ENCODE data around the gene VEGFB.
A peak's percentile ranks its signal among the peaks of the same experiment; 100 is the strongest.

The VEGFB gene, protein sequence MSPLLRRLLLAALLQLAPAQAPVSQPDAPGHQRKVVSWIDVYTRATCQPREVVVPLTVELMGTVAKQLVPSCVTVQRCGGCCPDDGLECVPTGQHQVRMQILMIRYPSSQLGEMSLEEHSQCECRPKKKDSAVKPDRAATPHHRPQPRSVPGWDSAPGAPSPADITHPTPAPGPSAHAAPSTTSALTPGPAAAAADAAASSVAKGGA

DNA sequence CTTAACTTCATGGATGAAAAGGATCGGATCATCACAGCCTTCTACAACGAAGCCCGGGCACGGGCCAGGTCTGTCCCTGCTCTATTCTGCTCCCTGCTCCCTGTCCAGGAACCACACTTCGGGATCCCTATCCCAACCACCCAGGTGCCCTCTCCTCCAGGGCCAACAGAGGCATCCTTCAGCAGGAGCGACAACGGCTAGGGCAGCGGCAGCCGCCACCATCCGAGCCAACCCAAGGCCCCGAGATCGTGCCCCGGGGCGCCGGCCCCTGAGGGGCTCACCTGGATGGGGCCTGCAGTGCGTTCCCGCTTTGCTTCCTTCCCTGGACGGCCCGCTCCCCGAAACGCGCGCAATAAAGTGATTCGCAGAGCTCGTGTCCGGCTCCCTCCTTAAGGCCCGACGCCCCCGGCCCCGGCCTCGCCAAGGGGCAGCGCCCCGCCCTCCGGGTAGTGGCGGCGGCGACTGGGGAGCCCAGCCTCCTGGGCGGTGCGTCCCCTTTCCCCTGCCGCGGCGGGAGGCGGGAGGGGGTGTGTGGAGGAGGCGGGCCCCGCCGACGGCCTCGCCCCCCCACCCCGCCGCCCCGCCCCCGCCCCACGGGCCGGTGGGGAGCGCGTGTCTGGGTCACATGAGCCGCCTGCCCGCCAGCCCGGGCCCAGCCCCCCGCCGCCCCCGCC lies at the start of gene VEGFB:
VEGFB (plus strand) TSS at position 672 of the 674 bp plus-strand sequence. CDS start 250 bp downstream, outside the sequence.
- DNase-seq: no peak

DNA sequence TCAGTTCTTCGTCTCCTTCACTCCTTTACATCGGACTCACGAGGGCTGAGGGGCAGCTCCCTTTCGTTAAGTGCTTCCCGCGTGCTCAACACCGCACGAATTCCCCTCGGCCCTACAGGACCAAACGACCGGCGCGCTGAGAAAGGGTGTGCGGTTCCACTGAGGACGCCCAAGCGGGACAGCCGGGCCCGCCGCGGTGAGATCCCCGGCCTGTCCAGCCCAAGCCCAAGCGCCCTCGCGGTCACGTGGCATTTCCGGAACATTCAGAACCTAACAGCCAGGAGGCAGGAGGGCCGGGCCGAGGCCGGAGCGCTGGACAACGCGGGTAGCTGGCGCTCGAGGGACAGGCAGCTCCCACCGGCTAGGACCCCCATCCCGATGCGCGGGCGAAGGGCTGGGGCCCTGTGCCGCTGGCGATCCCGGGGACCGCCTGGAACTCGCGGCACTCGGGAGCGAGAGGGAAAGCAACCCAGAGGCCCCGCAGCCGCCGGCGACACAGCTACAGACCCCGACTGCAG lies 49.1 kb upstream of the VEGFB start:
- DNase-seq: no peak

DNA sequence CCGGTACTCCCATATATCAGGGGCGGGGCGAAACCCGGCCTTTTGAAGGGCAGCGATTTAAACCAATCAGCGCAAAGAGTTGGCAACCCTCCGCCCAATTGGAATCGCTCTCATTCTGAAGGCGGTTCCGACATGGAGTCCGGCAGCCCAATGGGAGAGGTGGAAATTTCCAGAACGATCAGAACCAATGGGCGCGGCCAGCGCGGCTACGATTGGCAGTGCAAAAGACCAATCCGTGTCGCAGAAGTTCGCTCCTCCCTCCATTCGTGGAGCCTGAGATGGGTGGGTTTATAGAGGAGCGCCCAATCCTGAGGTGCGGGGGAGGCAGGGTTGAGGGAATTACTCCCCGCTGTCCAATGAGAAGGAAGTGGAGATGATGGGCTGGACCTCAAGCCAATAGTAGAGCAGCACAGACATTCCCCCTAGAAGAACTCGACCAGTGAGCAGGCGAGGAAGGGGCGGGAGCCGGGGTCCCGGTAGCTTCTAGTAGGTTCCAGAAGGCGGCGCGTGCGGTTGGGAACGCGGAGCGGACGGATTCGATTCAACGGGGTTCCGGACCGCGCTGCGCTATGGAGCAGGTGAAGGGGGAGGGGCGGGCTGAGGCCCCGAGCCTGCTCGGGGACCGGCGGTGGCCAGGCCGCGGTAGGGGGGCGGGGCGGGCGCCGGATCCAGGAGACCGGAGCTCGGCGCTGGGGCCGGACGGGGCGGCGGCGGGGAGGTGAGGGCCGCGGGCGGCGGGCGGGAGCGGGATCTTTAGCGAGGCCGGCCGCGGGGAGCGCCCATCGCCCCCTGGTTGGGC lies 48.5 kb upstream of the VEGFB start, which contains the start of gene STIP1:
STIP1 (plus strand) TSS at position 479 of the 799 bp plus-strand sequence; CDS start at position 570, 91 bp downstream.
- peak; percentile 97 for DNase-seq

DNA sequence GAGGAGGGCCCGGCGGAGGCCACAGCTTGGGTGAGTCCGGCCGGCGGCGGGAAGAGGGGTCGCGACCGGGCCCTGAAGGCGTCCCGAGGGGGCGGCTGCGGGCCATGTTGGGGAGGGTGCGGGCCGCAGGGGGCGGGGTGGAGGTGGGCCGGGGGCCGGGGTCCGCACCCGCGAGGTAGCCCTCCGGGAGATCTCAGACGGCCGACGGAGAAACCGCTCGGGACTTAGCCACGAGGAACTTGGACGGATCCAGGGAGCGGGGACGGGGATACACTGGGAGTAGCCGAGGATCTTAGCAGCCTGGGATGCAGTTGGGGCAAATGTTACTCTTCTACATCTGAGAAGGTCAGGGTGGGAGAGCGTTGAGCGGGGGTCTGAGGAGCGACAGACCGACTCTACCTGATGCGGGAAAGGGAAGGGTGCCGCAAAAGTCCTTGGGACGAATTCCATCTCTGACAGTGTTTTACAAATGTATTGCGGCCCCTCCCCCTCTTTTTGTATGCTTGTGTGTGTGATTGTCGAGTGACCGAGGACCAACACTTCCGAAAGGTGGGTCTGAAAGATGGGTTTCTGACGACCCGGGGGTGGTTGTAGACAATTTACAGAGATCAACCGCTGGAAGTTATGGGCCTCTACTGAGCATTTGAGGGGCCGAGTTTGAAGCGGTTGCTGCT lies 47.8 kb upstream of the VEGFB start:
- no peak for DNase-seq

DNA sequence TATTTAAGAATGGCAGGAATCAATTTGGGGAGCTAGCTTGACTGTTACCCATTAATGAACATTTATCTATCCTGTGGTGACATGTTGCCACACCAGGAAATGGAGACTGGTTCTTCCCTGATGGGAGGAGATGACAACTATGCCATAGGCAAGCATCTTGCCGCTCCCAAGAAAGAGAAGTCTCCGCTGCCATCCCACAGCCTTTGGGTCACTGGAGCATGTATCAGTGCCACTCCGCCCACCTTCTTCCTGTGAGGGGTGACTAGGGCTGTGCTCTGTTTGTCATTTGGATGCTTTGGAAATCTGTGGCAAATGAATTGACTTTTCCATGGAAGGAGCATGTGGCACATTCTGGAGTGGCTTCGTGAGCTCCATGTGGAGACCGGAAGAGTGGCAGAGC lies 42.0 kb upstream of the VEGFB start:
- DNase-seq: no peak

DNA sequence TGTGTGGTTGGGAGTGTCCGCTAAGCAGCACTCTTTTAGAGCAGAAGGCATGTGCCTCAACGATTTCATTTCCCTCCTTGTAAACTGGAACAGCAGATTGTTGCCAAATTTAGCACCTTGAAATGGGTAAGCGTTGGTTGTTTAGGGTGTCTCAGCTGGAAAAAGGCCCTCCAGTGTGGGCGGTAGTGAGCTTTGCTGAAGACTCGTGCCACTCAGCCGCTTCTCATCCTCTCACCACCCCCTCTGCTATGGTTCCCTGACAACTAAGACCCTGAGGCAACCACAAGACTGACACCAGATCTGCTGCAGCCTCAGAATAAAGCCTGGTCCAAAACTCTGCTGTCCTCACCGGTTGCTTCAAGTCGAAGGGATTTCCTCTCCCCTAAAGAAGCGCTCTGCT lies 37.8 kb upstream of the VEGFB start:
- no peak for DNase-seq

DNA sequence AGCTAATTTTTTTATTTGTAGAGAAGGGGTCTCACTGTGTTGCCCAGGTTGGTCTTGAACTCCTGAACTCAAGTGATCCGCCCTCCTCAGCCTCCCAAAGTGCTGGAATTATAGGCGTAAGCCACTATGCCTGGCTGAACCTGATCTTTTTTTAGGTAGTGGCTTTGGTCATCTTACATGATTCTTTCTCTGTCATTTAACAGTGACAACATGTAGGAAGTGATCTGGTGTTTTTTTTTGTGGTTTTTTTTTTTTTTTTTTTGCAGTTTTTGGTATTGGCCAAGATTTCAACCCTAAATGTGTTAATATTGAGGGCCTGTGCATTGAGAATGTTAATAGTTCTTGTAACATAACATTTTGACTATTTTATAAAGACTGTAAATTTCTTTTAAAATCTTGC lies 35.9 kb upstream of the VEGFB start:
- DNase-seq: no peak

DNA sequence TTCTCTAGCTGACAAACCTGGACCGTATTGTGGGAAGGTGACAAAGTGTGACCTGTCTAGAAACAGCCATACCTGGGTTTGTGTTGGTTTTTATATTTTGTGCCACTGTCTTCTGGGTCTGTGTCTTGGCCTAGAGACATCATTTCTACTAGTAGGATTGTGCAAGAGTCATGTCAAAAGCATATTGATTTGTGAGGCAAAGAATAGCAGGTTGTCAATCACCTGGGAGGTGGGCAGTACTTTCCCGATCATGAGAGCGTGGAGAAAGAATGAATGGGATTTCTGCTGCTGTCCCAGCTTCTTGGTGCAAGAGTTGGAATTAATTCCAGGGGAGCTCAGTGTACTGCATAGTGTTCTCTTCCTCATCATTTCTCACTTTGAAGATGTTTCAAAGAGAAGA lies 32.8 kb upstream of the VEGFB start:
- DNase-seq: no peak

DNA sequence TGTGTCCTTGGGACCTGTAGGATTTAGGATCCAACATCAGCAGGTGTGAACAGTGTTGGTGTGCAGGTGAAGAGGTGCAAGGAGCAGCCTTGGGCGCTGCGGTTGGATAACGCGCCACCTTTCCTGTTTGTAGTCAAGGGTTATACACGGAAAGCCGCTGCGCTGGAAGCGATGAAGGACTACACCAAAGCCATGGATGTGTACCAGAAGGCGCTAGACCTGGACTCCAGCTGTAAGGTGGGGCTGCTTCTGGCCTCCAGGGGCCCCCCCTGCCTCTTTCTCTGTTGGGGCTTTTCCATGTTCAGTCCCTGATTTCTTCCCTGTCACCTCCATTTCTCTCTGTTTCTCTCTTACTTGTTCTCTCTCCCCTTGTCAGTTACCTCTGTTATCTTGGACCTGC lies 31.4 kb upstream of the VEGFB start:
- no peak for DNase-seq

DNA sequence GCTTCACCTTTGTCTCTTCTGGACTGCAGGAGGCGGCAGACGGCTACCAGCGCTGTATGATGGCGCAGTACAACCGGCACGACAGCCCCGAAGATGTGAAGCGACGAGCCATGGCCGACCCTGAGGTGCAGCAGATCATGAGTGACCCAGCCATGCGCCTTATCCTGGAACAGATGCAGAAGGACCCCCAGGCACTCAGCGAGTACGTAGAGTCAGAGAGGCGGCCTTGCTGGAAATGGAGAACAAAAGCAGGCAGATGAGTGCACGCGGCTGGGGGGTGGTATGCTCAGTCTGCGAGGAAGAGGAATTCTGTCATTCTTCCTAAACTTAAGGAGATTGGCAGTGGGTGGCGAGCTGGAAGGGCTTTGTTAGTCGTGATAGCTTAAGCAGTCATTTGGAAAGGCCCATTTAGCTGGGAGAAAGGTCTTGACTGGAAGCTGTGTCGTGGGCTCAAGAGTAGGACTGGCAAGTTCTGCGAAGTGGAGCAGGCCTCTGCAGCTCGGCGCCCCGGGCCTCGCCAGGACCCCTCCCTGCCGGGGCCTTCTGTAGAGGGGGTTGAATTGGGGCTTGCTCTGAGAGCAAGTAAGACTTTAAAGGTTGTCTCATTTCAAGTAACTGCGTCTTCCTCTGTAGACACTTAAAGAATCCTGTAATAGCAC lies 30.8 kb upstream of the VEGFB start:
- DNase-seq: no peak

DNA sequence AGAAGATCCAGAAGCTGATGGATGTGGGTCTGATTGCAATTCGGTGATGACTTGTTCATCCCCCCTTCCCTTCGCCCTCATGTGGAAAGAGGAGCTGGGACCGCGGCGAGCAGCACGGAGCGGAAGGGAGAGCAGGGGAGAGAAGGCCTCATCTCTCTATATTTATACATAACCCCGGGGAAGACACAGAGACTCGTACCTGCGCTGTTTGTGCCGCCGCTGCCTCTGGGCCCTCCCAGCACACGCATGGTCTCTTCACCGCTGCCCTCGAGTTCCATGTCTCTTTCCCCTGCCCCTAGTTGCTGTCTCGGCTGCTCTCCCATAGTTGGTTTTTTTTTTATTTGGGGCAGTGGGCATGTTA lies 30.3 kb upstream of the VEGFB start:
- DNase-seq: no peak

DNA sequence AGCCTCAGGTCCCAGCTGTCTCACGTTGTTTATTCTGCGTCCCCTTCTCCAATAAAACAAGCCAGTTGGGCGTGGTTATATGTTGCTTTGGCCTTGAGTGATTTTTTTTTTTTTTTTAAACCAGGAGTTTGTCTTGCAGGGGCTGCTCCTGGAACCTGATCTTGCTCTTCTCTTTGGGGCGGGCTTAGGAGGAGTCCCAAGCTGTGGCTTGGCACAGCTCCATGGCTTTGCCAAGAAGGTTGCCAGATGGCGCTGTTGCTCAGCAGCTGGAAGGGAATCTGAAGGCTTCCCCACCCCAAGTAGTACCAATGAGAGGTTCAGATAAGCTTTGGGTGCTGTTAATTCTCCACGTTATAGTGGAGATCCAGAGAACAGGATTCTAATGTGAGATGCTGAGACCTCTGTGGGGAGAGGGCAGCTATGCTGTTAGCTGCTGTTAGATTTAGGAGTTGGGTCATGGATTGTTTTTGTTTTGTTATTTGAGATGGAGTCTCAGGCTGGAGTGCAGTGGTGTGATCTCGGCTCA lies 29.9 kb upstream of the VEGFB start:
- DNase-seq: no peak

DNA sequence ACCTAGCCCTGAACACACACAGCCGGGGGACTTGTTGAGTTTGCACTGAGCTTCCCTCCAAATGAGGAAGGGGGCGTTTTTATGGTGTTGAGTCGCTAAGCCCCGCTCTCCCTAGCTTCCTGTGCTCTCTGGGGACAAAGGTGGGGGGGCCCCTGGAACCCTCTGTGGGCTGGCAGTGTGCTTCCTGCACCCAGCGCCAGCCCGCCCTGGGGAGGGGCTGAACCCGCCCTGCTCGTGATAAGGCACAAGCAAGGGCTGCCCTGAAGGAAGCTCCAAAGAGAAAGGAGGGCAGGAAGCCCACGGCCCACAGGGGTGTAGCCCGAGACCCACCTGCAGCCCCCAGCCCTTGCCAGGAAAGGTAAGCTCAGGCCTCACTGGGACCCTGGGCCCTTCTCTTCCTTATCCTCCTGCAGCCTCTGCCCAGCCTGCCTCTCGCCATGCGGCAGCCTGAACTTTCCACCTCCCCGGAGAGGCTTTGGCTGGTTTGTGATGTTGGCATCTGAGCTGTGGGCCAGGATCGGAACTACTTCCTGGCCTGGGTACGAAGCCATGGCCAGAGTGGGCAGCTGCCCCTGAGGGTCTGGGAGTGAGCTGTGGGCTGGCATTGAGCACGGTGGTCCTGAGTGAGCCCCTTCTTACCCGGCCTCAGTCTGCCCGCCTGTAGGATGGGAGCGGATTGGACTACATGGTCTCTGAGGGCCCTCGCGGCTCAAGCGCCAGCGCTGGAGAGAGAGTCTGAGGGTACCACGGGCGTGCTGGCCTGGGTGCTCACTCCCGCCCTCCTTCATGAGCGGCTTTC lies 27.7 kb upstream of the VEGFB start, which contains the start of gene FERMT3:
FERMT3 (plus strand) TSS at position 265 of the 799 bp plus-strand sequence. CDS start 644 bp downstream, outside the sequence.
- no peak for DNase-seq

DNA sequence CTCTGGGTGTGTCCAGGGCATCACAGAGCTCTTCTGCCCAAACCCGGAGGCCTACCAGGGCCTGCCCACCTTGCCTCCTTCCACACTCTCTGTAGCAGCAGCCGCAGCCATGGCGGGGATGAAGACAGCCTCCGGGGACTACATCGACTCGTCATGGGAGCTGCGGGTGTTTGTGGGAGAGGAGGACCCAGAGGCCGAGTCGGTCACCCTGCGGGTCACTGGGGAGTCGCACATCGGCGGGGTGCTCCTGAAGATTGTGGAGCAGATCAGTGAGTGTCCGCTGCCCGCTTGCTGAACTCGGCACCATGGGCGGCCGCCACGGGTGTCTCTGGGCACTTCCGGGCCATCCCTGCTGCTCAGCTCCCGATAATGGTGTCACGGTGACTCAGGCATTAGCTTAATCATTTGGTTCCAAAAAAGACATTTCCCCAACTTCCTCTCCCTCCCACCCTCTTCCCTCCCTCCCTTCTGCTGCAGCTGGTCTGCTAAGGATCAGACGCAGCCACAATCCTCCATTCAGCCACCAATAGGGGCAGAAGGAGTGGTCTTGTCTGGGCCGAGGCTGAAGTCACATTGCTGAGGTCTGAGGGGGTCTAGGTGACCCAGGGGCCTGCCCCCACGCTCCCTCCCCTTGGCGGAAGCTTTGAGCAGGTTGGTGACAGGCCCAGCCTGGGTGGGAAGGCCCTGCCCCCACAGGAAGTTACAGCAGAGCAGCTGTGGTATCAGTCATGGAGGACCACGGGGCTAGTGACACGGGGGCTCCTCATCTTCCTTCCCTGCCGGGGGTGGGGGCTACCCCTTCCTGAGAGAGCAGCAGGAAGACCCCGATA lies 26.9 kb upstream of the VEGFB start:
- DNase-seq: no peak

DNA sequence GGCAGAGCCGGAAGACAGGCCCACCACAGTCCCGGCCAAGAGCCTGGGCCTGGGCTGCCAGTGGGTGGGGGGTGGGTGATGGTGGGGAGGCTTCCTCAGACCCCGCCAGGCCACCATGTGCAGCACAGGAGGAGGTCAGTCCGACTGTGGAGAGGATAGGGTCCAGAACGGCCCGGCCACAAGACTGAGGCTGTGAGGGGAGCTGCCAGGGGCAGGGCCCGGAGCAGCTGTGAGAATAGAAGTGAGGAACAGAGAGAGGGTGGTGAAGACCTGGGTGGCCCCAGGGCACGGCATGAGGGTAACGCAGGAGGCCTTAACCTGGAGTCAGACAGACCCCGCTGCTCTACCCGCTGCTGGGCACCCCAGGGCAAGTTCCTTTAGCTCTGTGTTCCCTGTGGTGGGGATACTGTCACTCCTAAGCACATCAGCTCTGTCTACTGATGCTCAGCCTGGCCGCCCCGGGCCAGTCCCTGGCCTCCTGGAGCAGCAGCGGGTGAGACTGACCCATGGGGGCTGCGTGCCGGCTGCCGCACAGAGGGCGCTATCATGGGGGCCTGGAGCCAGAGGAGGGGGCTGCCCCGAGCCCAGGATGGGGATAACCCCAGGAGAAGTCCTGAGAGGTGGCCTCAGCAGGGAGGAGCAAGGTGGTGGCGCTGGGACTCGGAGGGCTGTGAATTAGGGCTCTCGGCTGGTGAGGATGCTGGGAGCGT lies 26.1 kb upstream of the VEGFB start:
- no peak for DNase-seq

DNA sequence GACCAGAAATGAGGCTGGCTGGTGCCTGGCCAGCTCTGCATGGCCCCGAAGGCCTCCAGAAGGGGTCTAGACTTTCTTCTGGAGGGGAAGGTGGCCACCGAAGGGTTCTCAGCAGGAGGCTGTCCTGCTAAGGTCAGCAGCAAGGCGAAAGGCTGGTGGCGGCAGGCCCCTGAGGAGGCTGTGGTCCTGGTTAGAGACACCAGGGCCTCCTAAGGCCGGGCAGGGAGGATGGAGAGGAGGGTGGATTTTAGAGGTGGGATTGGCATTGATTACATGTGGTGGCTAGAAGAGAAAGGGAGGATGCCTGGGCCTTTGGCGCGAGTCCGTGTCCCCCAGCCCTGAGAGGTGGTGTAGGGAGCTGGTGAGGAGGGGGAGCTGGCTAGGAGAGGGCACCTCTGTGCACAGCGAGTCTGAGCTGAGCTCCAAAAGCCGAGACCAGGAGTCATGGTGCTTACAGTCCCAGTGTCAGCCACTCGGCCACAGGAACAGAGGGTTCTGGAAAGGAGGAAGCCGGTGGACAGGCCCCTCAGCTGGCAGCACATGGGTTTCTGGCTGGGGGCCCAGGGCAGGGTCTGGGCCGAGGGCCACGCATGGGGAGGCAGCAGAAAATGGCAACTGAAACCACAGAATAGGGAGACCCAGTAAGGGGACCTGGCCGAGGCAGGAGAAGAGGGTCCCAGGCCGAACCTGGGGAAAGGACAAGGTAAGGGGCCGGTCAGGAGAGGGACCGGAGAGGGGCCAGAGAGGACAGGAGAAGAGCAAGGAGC lies 25.4 kb upstream of the VEGFB start:
- no peak for DNase-seq

DNA sequence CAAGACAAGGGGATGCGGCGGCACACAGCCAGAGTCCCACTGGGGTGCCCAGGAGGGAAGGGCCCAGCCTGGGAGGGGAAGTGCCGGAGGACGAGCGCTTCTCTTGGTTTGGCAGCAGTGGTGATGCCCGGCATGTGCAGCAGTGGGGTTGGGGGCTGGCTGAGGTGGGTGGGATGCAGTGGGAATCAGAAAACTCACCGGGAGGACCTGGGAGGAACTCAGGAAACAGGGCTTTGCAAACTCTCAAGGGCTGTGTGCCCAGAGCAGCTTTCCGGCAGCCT lies 24.9 kb upstream of the VEGFB start:
- DNase-seq: no peak

DNA sequence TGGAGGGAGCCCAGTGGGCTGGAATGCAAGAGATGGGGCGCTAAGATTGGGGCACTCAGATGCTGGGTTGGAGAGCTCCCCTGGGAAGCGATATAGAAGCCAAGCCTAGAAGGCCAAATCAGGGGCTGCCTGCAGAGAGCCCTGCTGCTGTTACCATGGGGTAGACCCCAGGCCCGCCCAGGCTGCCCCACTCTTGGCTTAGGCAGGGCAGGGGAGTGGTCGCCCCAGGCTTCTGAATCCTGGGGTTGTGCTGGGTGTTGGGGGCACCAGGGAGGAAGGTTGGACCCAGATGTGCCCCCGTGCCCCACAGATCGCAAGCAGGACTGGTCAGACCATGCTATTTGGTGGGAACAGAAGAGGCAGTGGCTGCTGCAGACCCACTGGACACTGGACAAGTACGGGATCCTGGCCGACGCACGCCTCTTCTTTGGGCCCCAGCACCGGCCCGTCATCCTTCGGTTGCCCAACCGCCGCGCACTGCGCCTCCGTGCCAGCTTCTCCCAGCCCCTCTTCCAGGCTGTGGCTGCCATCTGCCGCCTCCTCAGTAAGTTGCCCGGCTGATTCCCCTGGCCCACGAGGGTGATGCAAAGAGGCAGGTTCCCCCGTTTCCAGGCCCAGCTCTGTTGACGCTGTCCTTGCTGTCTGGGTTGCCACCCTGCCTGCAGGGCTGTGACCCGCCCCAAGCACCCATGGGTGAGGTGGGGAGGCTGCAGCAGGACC lies 23.9 kb upstream of the VEGFB start:
- no peak for DNase-seq

All from NCI-H1048 (cell line).